HG03521 (cell line): ENCODE data around the gene AGAP1.

Source experiments
- ATAC-seq: cut with Tn5 transposase; IDR thresholded peaks from one replicate; pipeline ENCODE4 v1.9.1; 2021; ENCODE audit warnings: mild to moderate bottlenecking, moderate library complexity; ENCODE audit not compliant: unreplicated experiment

Gene AGAP1

GRCh38 chr2:235658351-235659174 lies 164.7 kb downstream of the AGAP1 start:
- ATAC-seq, result no peak

- no peak for ATAC-seq
Observed at GRCh38 chr2:235659767-235660322, 166.0 kb downstream of the AGAP1 start.

GRCh38 chr2:235660484-235661082 lies 166.7 kb downstream of the AGAP1 start:
- no peak for ATAC-seq

- ATAC-seq, result no peak
Observed at GRCh38 chr2:235661167-235661937, 167.5 kb downstream of the AGAP1 start.

GRCh38 chr2:235661952-235662351 lies 168.1 kb downstream of the AGAP1 start:
- no peak for ATAC-seq

- no peak for ATAC-seq
Observed at GRCh38 chr2:235663875-235664274, 170.0 kb downstream of the AGAP1 start.

- no peak for ATAC-seq
Observed at GRCh38 chr2:235665661-235666212, 171.9 kb downstream of the AGAP1 start.

- no peak for ATAC-seq
Observed at GRCh38 chr2:235666213-235666781, 172.5 kb downstream of the AGAP1 start.

- no peak for ATAC-seq
Observed at GRCh38 chr2:235668782-235669181, 174.9 kb downstream of the AGAP1 start.

GRCh38 chr2:235669269-235669831 lies 175.5 kb downstream of the AGAP1 start:
- ATAC-seq, result no peak

GRCh38 chr2:235669983-235670962 lies 176.4 kb downstream of the AGAP1 start:
- no peak for ATAC-seq

GRCh38 chr2:235670974-235671787 lies 177.3 kb downstream of the AGAP1 start:
- no peak for ATAC-seq

- no peak for ATAC-seq
Observed at GRCh38 chr2:235672720-235673119, 178.9 kb downstream of the AGAP1 start.

- no peak for ATAC-seq
Observed at GRCh38 chr2:235674146-235674545, 180.3 kb downstream of the AGAP1 start.

- no peak for ATAC-seq
Observed at GRCh38 chr2:235674812-235675211, 181.0 kb downstream of the AGAP1 start.

GRCh38 chr2:235675678-235676535 lies 182.1 kb downstream of the AGAP1 start:
- ATAC-seq, result no peak

- no peak for ATAC-seq
Observed at GRCh38 chr2:235676536-235676799, 182.6 kb downstream of the AGAP1 start.
